ENCODE data around the gene PHLDB1.

DNA sequence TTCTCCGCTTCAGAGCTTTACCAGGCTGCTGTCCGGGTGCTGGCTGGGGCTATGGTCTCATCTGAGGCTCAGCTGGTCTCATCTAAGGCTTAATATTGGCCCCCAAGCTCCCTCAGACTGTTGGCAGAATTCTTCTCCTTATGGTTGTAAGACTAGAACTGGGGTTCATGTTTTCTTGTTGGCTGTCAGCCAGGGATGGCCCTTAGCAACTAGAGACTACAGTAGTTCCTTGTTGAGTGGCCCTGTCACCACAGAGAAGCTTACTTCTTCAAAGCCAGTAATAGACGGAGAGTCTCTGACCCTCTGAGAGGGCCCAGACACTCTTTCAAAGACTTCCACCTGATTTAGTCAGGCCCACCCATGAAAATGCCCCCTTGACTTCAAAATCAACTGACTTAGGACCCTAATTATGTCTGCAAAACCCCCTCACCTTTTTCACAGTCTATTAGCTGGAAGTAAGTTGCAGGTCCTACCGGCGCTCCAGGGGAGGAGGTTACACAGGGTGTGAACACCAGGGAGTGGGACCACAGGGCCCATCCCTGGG, 96.2 kb downstream of the PHLDB1 start:
- TF ChIP-seq, protein P1, sequence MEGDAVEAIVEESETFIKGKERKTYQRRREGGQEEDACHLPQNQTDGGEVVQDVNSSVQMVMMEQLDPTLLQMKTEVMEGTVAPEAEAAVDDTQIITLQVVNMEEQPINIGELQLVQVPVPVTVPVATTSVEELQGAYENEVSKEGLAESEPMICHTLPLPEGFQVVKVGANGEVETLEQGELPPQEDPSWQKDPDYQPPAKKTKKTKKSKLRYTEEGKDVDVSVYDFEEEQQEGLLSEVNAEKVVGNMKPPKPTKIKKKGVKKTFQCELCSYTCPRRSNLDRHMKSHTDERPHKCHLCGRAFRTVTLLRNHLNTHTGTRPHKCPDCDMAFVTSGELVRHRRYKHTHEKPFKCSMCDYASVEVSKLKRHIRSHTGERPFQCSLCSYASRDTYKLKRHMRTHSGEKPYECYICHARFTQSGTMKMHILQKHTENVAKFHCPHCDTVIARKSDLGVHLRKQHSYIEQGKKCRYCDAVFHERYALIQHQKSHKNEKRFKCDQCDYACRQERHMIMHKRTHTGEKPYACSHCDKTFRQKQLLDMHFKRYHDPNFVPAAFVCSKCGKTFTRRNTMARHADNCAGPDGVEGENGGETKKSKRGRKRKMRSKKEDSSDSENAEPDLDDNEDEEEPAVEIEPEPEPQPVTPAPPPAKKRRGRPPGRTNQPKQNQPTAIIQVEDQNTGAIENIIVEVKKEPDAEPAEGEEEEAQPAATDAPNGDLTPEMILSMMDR (IDR thresholded peaks at IDR 0.05; ENCODE audit: insufficient read depth, low read depth, low read length), result no peak
- TF ChIP-seq EZH2 (IDR thresholded peaks at IDR 0.05; ENCODE audit: insufficient read depth, low read length), result no peak

All from astrocyte (in vitro differentiated cells and primary cell).